HG02852 (cell line): ENCODE data around the gene DNAJB5.
"Not testable (repeated sequence)": the region's sequence is repeated elsewhere in the genome, so short reads cannot be mapped to it uniquely, and the experiment has no call there.

ENCODE experiments used
- ATAC-seq: cut with Tn5 transposase; IDR thresholded peaks from one replicate; pipeline ENCODE4 v1.9.1; 2021; ENCODE audit warnings: mild to moderate bottlenecking, moderate library complexity; ENCODE audit not compliant: unreplicated experiment

DNAJB5 gene

GRCh38 chr9:34989003-34989945, at the start of gene DNAJB5:
Gene DNAJB5 (plus strand): TSS chr9:34989745. CDS start chr9:34990631, 886 bp downstream.
- peak; percentile 87 for ATAC-seq

GRCh38 chr9:34939989-34940388, 49.6 kb upstream of the DNAJB5 start:
- ATAC-seq = not testable (repeated sequence)

- no peak for ATAC-seq
These were observed 41.1 kb upstream of the DNAJB5 start for GRCh38 chr9:34948451-34948850.

- no peak for ATAC-seq
These were observed 35.3 kb upstream of the DNAJB5 start for GRCh38 chr9:34954225-34954624.

- ATAC-seq = not testable (repeated sequence)
These were observed 33.5 kb upstream of the DNAJB5 start for GRCh38 chr9:34956066-34956465.

GRCh38 chr9:34956648-34957047, 32.9 kb upstream of the DNAJB5 start:
- no peak for ATAC-seq

GRCh38 chr9:34957492-34958410, 31.8 kb upstream of the DNAJB5 start, which contains the start of gene PHF24:
Gene PHF24 (plus strand): TSS chr9:34958285. CDS start chr9:34971299, 13,014 bp downstream.
- ATAC-seq = no peak

GRCh38 chr9:34958411-34958982, 31.0 kb upstream of the DNAJB5 start:
- no peak for ATAC-seq

GRCh38 chr9:34959461-34959860, 30.1 kb upstream of the DNAJB5 start:
- no peak for ATAC-seq

- ATAC-seq = peak; percentile 64
These were observed 27.7 kb upstream of the DNAJB5 start for GRCh38 chr9:34961574-34962490.

GRCh38 chr9:34962546-34962945, 27.0 kb upstream of the DNAJB5 start:
- ATAC-seq = no peak

- no peak for ATAC-seq
These were observed 26.0 kb upstream of the DNAJB5 start for GRCh38 chr9:34963552-34963951.

- ATAC-seq = no peak
These were observed 25.1 kb upstream of the DNAJB5 start for GRCh38 chr9:34964458-34964857.

- ATAC-seq = no peak
These were observed 18.3 kb upstream of the DNAJB5 start for GRCh38 chr9:34971146-34971811.

- no peak for ATAC-seq
These were observed 14.9 kb upstream of the DNAJB5 start for GRCh38 chr9:34974664-34975063.

GRCh38 chr9:34976441-34976840, 13.1 kb upstream of the DNAJB5 start:
- no peak for ATAC-seq

GRCh38 chr9:34976992-34977391, 12.6 kb upstream of the DNAJB5 start:
- ATAC-seq = no peak

GRCh38 chr9:34980181-34980761, 9.3 kb upstream of the DNAJB5 start:
- no peak for ATAC-seq

GRCh38 chr9:34982361-34982760, 7.2 kb upstream of the DNAJB5 start:
- no peak for ATAC-seq
